Common myeloid progenitor, CD34-positive (primary cell): Measurements from ENCODE around the gene P2RX1.

Experiments
- CTCF ChIA-PET: fragments of 350-600 bp; sonication (Branson Sonifier 250); formaldehyde crosslinking; loops from one replicate; lab custom pipeline; 2021; ENCODE audit warnings: antibody characterized with exemption; lab: Charles Lee
- POLR2A ChIA-PET: fragments of 350-600 bp; sonication (Branson Sonifier 250); formaldehyde crosslinking; loops from one replicate; lab custom pipeline; 2021; ENCODE audit warnings: antibody characterized with exemption; lab: Charles Lee
- DNase-seq, 3 donors: peaks; one replicate each; pipeline versions ENCODE4 v3.0.0 to v3.0.0-alpha.2; 2013
- H3K27ac ChIP-seq, 2 experiments: 1 replicate in 1 of 2; 2 replicates in 1 of 2; pipeline ENCODE4 v1.7.0; 2013; ENCODE audit warnings: inconsistent platforms in 2 of 2, low read length in 2 of 2, mild to moderate bottlenecking in 2 of 2, low read depth in 1 of 2, moderate library complexity in 1 of 2; ENCODE audit not compliant: severe bottlenecking in 2 of 2, insufficient read depth in 1 of 2, poor library complexity in 1 of 2
- H3K27me3 ChIP-seq, 5 experiments: replicated peaks in 2 of 5; 1 replicate in 3 of 5; 2 replicates in 2 of 5; pipeline versions ENCODE4 v1.6.1 to v1.7.0; 2013; ENCODE audit warnings: low read length in 4 of 5, mild to moderate bottlenecking in 2 of 5, moderate library complexity in 2 of 5, inconsistent platforms in 1 of 5; ENCODE audit not compliant: insufficient read depth in 5 of 5, control insufficient read depth in 4 of 5
- H3K36me3 ChIP-seq, 4 experiments: 1 replicate in 2 of 4; 2 replicates in 2 of 4; pipeline versions ENCODE4 v1.6.1 to v1.7.0; 2013; ENCODE audit warnings: low read length in 3 of 4, control low read depth in 1 of 4, mild to moderate bottlenecking in 1 of 4; ENCODE audit not compliant: control insufficient read depth in 4 of 4, insufficient read depth in 4 of 4
- H3K4me1 ChIP-seq, 4 experiments: 1 replicate in 3 of 4; 2 replicates in 1 of 4; pipeline versions ENCODE4 v1.6.1 to v1.7.1; 2013; ENCODE audit warnings: low read length in 3 of 4, mild to moderate bottlenecking in 3 of 4, control low read depth in 1 of 4, inconsistent platforms in 1 of 4, moderate library complexity in 1 of 4; ENCODE audit not compliant: control insufficient read depth in 4 of 4, insufficient read depth in 4 of 4; ENCODE audit errors: control extremely low read depth in 1 of 4
- H3K4me3 ChIP-seq, 7 experiments: 1 replicate in 4 of 7; 2 replicates in 3 of 7; pipeline versions ENCODE4 v1.5.1 to v1.7.0; 2013; ENCODE audit warnings: mild to moderate bottlenecking in 7 of 7, low read length in 6 of 7, moderate library complexity in 6 of 7, inconsistent platforms in 2 of 7, low read depth in 2 of 7, control low read depth in 1 of 7; ENCODE audit not compliant: insufficient read depth in 4 of 7, control insufficient read depth in 1 of 7; ENCODE audit errors: extremely low read depth in 1 of 7
- H3K9me3 ChIP-seq, 5 experiments: 1 replicate in 4 of 5; 2 replicates in 1 of 5; pipeline versions ENCODE4 v1.6.1 to v1.7.1; 2013; ENCODE audit warnings: low read length in 4 of 5, mild to moderate bottlenecking in 2 of 5, inconsistent platforms in 1 of 5, low read depth in 1 of 5, moderate library complexity in 1 of 5; ENCODE audit not compliant: control insufficient read depth in 4 of 5, insufficient read depth in 2 of 5; ENCODE audit errors: control extremely low read depth in 1 of 5
- WGBS: methylation state at CpG from one replicate; pipeline ENCODE4 v1.1.5; 2013; ENCODE audit not compliant: insufficient coverage; 5-methylcytosine and 5-hydroxymethylcytosine counted together

The P2RX1 gene

DNA sequence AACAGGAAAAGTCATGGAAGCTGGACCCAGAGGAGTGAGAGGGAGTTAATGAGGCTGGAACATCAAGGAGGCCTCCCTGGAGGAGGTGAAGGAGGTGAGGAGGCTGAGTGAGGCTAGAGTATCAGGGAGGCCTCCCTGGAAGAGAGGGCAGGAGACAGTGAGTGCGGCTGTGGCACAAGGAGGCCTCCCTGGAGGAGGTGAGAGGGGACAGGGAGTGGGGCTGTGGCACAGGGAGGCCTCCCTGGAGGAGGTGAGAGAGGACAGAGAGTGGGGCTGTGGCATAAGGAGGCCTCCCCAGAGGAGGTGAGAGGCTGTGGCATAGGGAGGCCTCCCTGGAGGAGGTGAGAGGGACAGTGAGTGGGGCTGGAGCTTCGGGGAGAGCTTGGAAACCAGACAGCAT lies 28.9 kb downstream of the P2RX1 start:
- ChIA-PET CTCF (interaction anchor here (0.6 kb wide), 1 partner anchor 1560 kb away, joined by 3 read pairs; no protein-coding TSS in a partner anchor), POLR2A (no interaction called here)

DNA sequence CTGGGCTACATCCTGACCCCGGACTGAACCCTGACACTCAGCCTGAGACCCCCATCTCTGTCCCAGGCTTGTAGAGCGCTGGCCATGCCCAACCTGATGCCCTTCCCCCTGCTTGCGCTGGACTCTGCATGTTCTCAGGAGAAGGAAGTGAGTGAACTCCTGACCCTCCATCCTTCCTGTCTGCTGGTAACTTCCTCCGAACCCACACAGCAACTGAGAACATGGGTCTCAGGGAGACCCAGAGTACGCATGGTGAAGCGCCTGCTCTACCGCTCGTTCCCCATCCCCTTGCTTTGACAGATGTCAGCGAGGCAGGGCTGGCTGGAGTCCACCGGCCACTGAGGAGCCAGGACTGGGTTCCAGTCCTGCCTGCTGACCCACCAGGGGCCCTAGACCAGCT lies 29.5 kb downstream of the P2RX1 start:
- DNase-seq: no peak
- peak overlapping the region in 2 of 7 experiments; percentile 5 to 34 for H3K4me3 ChIP-seq
- no peak overlapping the region for H3K27ac ChIP-seq
- POLR2A ChIA-PET: no interaction called here
- no peaks in the 10 kb centered on the region for H3K9me3 ChIP-seq
- no peaks in the 10 kb centered on the region for H3K27me3 ChIP-seq
- peaks cover 0 to 8% (median 3%) of the 10 kb centered on the region in 4 experiments for H3K36me3 ChIP-seq
- WGBS: 19% methylated on average over 10 of the region's 10 CpGs
- peaks cover 0 to 18% (median 17%) of the 10 kb centered on the region in 4 experiments for H3K4me1 ChIP-seq
- CTCF ChIA-PET: interaction anchor here (0.6 kb wide), 2 partner anchors 195 to 1560 kb away, joined by 3 read pairs; no protein-coding TSS in a partner anchor

More for the DNA sequence above, 28.9 kb downstream of the P2RX1 start:
- Histone ChIP-seq H3K9me3 (no peaks in the 10 kb centered on the region), H3K36me3 (peaks cover 0 to 5% (median 2%) of the 10 kb centered on the region in 4 experiments), H3K27me3 (no peaks in the 10 kb centered on the region), H3K4me3 (no peak overlapping the region), H3K4me1 (peaks cover 0 to 24% (median 23%) of the 10 kb centered on the region in 4 experiments), H3K27ac (no peak overlapping the region)
- DNase-seq: no peak
- WGBS: 90% methylated on average over 2 of the region's 2 CpGs

DNA sequence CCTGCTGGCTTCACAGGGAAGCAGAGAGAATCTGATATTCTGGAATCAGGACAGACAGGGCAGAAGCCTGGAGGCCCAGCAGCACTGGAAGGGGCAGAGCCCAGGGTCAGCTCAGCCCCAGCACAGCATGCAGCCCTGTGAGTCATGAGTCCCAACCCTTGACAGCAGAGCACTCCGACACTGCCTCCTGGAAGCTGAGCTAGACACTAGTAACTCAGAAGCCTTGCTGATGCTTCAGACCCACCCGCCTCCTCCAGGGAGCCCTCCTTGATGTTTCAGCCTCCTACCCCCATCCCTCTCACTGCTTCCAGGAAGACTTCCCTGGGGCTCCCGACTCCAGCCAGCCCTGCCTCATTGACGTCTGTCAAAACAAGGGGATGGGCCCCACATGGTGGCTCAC lies 30.3 kb downstream of the P2RX1 start:
- H3K4me1 ChIP-seq: peaks cover 0 to 13% (median 12%) of the 10 kb centered on the region in 4 experiments
- H3K27ac ChIP-seq: no peak overlapping the region
- 88% methylated on average over 3 of the region's 4 CpGs for WGBS
- ChIA-PET CTCF (interaction anchor here (1.5 kb wide), 1 partner anchor 28 kb away, joined by 3 read pairs; no protein-coding TSS in a partner anchor), POLR2A (no interaction called here)
- H3K36me3 ChIP-seq: peaks cover 0 to 8% (median 3%) of the 10 kb centered on the region in 4 experiments
- no peak overlapping the region for H3K4me3 ChIP-seq
- H3K9me3 ChIP-seq: no peaks in the 10 kb centered on the region
- no peak for DNase-seq
- no peaks in the 10 kb centered on the region for H3K27me3 ChIP-seq

DNA sequence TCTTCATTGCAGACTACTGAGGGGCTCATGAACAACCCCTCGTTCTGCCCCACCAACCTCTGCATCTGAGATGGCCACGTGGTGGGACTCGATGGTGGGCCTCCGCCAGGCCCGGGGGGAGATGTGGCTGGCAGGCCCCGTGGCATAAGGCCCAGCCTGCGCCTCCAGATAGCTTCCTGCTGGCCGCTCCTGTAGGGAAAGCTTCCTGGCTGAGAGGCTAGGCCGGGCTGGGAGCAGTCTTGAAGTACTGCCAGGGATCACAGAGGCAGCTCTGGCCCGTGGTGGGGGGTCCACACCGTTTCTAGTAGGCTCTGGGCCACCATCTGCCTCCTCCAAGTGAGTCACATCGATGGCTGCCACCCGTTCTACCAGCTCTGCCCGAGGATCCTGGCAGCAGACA lies 31.0 kb downstream of the P2RX1 start:
- peaks cover 0 to 13% (median 12%) of the 10 kb centered on the region in 4 experiments for H3K4me1 ChIP-seq
- WGBS: 95% methylated on average over 14 of the region's 14 CpGs
- ChIA-PET CTCF (interaction anchor here (0.9 to 1.6 kb wide), 4 partner anchors 20 to 42 kb away, joined by 3 to 6 read pairs (median 4); no protein-coding TSS in a partner anchor), POLR2A (no interaction called here)
- H3K9me3 ChIP-seq: no peaks in the 10 kb centered on the region
- no peak overlapping the region for H3K27ac ChIP-seq
- H3K36me3 ChIP-seq: peaks cover 0 to 8% (median 3%) of the 10 kb centered on the region in 4 experiments
- DNase-seq: no peak
- no peak overlapping the region for H3K4me3 ChIP-seq
- H3K27me3 ChIP-seq: no peaks in the 10 kb centered on the region

DNA sequence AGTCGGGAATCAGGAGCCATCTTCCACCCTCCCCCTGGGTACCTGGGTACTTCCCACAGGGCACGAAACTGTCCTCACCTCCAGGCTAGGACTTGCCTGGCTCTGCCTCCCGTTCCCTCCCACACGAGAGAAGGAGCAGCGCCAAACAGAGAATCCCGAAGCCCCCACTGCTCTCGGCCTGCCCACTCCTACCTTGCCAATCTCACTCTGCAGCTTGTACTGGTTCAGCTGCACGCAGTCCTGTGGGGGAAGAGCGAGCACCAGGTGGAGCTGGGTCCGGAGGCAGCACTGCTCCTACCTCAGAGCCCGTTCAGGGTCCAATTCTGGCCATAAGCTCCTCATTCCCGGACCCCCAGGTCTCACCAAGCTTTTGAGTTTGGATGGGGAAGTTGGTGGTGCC lies 32.1 kb downstream of the P2RX1 start:
- Histone ChIP-seq H3K27me3 (no peaks in the 10 kb centered on the region), H3K4me3 (no peak overlapping the region), H3K9me3 (no peaks in the 10 kb centered on the region), H3K36me3 (peaks cover 0 to 8% (median 3%) of the 10 kb centered on the region in 4 experiments), H3K27ac (no peak overlapping the region), H3K4me1 (peaks cover 0 to 13% (median 12%) of the 10 kb centered on the region in 4 experiments)
- ChIA-PET POLR2A (no interaction called here), CTCF (interaction anchor here (0.5 to 1.6 kb wide), 6 partner anchors 11 to 128 kb away, joined by 3 to 6 read pairs (median 4); partner anchors contain the start of gene P2RX1)
- WGBS: 93% methylated on average over 12 of the region's 12 CpGs
- no peak for DNase-seq

DNA sequence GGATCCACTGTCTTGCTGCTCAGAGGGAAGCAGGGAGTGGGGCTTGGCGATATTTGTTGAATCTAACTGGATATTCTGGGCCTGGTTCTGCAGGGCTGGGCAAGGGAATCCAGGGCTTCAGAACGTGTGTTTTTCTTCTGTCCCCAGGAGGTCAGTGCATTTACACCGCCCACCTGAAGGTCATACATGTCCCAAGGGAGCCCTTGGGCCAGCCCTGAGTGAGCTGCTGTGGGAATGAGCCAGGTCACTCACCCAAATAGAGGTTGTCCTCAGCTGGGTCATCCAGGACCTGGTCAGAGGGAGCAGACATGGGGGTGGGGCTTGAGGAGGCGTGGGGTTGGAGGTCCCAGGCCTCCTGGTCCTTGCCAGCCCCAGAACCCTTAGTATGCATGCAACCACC lies 34.0 kb downstream of the P2RX1 start:
- CTCF ChIA-PET: no interaction called here
- Histone ChIP-seq H3K9me3 (no peaks in the 10 kb centered on the region), H3K4me3 (no peak overlapping the region), H3K27me3 (no peaks in the 10 kb centered on the region), H3K27ac (no peak overlapping the region), H3K36me3 (peaks cover 0 to 8% (median 3%) of the 10 kb centered on the region in 4 experiments), H3K4me1 (peaks cover 0 to 10% (median 9%) of the 10 kb centered on the region in 4 experiments)
- 97% methylated on average over 3 of the region's 4 CpGs for WGBS
- POLR2A ChIA-PET: no interaction called here
- no peak for DNase-seq

DNA sequence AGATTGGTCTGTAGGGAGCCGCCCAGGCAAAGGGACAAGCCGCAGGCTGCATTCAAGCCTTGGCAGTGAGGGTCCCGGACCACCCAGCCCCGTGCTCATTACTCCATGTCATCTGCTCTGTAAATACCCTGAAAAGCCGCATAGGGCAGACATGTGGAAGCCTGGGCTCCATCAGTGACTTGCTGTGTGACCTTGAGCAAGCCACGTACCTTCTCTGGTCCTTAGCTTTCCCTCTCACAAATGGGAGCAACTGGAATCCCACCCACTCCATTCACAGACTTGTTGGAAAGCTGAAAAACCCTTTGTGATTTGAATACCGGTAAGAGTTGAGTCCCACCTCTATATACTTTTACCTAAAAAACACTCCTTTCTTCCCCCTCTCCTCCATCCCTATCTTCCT lies 35.3 kb downstream of the P2RX1 start:
- Histone ChIP-seq H3K27me3 (no peaks in the 10 kb centered on the region), H3K36me3 (peaks cover 0 to 13% (median 5%) of the 10 kb centered on the region in 4 experiments), H3K4me3 (no peak overlapping the region), H3K9me3 (no peaks in the 10 kb centered on the region), H3K4me1 (no peaks in the 10 kb centered on the region), H3K27ac (no peak overlapping the region)
- no peak for DNase-seq
- 99% methylated on average over 7 of the region's 7 CpGs for WGBS
- ChIA-PET POLR2A (no interaction called here), CTCF (no interaction called here)
